ENCODE results near the gene DGKD.

DGKD gene

DNA sequence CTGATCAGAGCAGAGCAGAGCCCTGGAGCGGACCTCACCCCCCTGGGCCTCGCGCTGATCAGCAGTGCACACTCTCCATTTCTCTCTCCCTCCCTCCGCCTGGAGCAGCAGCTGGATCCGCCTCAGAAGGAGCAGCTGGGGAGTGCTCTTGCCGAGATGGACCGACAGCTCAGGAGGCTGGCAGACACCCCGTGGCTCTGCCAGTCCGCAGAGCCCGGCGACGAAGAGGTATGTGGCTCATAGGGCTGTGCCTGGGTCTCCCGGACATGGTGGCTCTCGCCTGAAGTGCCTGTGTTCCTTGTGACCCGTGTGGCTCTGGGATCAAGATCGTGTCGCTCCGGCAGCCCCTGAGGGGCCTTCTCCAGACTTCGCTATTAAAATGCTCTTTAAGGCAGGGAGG, 109.8 kb downstream of the DGKD start:
- DNase-seq: no peak

DNA sequence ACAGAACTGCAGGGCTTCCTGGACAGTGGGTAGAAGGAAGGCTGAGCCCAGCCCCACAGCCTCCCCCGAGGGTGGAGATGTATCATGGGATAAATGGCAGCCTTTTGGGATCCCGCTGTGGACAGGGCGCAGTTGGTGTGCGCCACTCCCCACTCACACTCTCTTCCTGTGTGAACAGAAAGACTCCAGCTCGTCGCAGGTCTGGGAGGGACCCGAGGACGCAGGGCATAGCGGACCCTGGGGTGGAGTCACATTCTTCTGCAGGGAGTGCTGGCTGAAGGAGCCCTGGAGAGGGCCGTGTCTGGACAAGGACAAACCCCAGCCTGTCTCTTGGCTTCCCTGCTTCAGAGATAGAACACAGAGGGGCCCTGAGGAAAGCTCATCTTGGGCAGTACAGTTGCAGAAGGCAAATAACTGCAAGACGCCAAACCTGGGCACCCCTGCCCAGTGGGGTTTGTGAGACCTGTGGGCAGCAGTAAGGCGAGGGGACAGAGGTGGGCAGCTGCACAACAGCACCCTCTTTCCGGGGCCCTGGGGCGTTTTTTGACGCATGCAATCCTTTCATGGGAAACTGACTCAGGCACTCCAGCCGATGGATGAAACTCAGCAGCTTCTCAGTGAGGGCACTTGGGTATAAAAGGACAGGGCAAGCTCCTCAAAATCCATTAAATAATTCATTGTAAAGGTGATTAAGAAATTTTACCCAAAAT, 110.4 kb downstream of the DGKD start:
- no peak for DNase-seq

DNA sequence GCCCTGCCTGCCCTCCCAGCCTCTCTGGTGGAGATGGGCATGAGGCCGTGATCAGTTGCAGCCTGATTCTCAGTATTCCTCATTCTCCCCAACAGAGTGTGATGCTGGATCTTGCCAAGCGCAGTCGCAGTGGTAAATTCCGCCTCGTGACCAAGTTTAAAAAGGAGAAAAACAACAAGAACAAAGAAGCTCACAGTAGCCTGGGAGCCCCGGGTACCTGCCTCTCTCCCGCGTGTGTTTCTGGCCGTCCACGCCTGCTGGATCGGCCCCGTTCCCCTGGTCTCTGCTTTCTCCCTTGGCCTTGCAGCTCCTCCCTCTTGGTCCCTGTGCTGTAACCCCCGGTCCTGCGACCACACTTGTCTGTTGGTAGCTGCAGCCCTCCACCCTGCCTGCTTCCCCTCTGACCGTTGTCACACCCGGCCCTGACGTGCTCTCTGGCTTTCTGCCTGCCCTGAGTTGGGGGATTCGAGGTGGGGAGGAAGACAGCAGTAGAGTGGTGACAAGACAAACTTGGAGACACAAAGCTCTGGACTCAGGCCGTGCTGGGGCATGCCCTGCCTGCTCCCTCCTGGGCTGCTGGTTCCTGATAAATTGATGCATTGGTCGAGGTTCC, 112.8 kb downstream of the DGKD start:
- DNase-seq: no peak

DNA sequence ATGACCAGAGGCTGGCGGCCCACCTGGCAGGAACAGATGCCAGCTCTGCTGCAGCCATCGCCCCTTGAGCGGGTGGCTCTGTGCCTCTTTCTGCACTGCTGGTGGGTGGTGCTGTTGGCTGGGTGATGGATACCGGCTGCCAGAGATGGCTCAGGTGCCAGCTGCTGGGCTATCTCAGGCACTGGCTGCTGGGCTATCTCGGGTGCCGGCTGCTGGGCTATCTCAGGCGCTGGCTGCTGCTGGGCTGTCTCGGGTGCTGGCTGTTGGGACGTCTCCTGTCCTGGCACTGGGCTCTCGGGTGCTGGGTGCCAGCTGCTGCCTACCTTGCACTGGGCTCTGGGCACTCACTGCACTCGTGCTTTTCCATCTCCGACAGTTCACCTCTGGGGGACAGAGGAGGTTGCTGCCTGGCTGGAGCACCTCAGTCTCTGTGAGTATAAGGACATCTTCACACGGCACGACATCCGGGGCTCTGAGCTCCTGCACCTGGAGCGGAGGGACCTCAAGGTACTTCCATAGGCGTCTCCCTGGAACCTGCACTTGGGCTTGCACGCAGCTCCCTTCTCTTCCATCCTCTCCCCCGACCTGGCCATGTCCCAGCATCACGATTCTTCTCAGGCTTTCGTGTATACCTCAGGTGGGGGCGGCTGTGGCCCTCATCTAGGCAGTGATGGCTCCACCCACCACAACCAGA, 113.9 kb downstream of the DGKD start:
- DNase-seq: no peak

DNA sequence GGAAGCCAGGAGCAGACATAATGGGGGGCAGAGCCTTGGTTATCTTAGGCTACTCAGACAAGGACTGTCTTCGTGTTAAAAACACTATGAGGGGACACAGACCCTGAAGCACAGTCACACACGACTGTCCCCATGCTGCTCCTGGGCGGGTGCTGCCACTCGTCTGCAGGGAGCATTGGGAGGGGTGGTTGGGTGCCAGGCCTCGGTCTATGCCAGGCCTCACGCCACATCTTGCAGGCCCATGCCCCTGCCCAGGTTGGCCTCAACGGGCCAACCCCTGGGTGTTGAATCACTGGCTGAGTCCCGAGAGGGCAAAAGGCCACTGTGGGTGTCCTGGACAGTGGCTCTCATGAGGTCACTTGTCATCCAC, 114.4 kb downstream of the DGKD start:
- DNase-seq: no peak

DNA sequence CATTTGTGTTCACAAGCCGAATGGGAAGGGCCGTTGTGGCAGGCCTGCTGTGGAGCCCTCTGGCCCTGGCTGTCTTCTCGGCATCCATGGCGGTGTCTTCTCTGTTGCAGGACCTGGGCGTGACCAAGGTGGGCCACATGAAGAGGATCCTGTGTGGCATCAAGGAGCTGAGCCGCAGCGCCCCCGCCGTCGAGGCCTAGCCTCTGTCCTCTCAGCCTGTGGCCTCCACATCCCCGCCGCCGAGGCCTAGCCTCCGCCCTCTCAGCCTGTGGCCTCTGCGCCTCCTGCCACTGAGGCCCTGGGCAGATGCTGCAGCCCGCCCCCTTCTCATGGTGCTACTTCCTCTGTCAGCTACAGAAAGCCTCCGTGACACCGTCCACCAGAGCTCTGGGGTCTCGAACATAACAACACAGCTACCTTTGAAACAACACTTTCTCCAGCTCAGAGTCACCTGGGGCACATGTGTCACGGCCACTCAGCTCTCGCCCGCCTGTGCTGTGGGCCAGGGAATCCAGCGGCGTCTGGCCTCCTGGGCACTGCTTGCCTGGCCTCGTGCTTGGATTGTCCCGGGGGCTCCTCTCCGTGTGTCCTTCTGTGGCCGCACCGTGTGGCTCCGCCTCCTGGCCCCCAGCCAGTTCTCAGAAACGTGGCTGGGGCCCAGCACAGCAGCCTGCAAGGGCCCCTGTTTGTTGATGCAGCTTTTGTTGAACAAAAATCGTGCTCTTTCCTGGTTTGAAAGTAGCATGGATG, 115.1 kb downstream of the DGKD start:
- DNase-seq: no peak

DNA sequence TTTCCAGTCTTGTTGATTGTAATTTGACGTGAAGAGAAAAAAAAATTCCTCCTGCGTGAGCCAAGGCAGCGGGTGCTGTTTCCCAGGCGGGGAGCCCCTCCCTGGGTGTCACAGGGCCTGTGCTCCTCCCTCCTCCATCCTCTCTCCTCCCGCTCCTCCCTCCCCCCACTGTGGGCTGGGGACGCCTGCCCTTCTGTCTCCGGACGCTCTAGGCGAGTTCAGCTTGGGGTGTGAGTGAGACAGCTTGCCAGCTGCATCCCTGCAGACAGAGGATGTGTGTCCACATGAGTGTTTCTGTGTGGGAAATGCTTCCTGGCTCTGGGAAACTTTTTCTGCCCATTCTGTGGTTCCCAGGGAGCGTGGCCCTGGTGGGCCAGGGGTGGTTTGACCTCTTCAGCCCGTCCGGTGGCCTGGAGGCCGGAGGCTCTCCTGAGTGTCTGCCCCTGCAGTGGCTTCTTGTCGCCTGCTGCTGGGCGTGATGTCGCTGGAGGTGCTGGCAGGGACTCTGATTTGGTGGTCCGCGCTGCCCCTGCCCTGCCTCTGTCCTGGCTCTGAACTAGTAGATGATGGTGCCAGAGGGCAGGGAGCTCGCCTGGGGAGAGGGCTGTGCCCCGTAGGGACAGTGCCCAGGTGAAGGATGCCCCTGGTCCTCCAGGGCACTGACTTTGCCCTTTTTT, 115.9 kb downstream of the DGKD start:
- no peak for DNase-seq

DNA sequence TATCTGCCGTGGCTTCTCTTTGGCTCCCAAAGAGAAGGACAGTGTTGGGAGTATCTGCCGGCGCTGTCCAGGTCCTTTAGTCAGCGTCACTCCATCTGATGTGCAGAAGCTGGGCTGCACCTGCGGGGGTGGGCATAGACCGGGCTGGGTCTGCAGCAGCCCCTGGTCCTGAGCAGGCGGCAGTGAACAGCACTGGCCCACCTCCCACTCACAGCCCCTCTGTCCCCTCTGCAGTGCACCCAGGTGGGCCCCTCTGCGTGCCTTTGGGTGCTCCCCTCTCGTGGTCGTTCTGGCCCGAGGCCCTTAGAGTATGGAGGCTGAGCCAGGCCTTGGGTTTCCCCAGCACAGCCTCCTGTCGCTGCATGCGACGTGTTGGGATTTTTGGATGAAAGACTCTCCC, 116.5 kb downstream of the DGKD start:
- no peak for DNase-seq

DNA sequence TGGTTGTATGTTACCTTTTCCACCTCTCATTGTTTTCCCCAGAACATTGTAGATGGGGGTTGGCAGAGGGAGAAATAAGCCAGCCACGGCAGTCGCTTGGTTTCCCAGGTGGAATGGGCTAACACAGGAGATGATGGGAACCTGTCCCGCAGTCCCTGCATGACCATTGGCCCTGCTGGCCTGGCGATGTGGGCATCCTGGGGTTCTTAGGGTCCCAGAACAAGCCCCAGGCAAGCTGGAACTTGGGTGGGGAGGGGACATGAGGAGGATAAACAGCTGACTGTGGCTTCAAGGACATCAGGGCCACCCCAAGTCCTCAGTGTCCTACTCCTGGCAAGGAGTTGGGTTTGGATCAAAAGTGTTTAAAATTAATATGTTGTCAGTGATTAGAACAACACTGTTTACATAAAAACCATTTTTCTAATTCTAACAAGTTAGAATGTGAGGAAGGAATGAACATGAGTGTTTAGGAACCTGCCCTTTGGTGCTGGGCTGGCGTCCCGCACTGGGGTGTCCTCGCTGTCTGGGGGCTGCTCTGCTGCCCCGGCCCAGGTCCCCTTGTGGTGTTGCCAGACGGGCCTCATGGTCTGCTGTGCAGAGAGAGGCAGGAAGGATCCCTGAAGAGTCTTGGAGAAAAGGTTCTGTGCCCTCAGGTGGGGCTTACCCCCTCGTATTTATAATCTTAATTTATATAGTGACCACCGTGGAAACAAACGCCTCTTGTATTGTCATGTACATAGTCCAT, 117.2 kb downstream of the DGKD start:
- DNase-seq: no peak

DNA sequence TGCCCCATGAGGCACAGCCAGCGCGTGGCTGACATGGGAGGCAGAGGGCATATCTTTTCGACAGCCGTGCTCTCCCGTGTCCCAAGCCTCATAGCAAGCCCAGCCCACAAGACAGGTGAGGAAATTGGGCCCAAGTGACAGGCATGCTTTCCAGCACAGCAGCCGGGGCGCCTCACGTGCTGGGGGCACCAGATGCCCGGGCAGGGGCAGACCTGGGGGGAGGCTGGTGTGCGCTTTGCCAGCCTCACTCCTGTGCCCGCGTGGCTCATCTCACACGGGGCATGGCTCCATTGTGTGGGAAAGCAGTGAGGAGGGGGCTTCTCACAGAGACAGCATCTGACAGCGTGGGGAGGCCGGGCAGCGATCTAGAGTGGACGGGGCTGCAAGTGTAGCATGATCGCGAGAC, 119.1 kb downstream of the DGKD start:
- DNase-seq: no peak

DNA sequence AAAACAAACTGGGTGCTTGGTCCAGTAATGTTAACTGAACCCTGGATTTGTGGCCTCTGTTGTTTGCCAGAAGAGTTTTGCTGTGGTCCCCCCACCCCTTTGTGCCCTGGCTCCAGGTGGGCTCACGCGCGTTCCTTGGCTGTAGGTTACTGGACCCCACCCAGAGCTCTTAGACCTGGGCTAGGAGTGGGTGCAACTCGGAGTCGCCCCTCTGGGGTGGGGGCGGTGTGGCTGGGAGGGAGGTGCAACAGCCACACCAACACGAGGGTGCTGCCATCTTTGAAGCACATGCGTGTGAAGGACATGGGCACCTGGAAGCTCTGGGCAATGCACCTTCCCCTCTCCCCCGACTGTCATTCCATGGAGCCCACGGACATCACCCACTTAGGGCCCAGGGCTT, 119.6 kb downstream of the DGKD start:
- no peak for DNase-seq

DNA sequence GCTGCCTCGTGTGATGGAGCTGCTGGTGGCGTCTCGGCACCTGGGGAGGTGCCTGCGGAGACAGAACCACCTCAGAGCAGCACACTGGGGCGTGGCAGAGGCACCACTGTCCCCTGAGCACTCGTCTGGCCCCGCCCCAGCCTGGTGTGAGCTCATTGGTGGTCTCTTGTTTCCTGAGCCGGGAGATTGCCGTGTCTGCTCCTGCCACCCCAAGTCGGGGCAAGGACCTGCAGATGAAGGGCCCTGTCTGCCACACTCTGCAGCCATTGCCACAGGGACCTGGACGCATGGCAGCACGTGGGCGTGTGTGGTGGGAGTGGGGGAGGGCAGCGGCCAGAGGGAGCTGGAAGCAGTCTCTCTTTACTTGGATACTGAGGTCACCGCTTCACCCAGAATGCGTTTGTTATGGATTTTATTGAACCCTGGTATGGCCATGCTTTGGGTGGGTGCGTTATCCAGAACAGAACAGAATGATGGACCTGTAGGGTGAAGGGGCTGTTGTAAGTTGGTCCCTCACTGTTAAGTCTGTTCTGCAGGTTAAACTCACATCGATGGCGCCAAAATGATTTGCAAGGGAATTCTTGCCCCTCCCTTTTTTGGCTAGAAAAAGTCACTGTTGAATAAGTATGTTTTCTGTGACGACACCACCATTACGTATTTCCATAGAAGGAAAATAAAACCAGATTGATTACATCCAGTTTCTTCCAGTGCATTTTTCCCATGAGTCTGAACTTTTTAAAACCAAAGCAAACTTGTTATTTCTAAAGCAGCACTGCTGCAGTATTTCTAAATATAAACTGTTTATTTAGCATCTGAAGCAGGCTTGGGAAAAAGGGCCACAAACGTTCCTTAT, 120.2 kb downstream of the DGKD start:
- DNase-seq: no peak

DNA sequence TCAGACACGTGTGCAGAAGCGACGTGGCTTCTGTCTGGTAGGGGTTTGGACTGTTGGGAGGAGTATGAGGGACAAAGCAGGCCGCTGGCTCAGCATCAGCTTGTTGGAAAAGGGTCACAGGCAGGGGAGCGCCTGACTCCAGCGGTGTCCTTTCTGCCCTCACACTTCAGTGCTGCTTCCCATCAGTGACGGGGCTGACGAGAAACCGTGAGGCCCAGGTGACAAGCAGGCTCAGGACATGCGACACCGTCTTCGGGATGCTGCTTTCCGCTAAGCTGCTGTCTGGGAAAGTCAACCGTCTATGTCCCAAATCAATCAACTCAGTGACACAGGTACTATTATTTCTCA, 121.7 kb downstream of the DGKD start:
- no peak for DNase-seq

DNA sequence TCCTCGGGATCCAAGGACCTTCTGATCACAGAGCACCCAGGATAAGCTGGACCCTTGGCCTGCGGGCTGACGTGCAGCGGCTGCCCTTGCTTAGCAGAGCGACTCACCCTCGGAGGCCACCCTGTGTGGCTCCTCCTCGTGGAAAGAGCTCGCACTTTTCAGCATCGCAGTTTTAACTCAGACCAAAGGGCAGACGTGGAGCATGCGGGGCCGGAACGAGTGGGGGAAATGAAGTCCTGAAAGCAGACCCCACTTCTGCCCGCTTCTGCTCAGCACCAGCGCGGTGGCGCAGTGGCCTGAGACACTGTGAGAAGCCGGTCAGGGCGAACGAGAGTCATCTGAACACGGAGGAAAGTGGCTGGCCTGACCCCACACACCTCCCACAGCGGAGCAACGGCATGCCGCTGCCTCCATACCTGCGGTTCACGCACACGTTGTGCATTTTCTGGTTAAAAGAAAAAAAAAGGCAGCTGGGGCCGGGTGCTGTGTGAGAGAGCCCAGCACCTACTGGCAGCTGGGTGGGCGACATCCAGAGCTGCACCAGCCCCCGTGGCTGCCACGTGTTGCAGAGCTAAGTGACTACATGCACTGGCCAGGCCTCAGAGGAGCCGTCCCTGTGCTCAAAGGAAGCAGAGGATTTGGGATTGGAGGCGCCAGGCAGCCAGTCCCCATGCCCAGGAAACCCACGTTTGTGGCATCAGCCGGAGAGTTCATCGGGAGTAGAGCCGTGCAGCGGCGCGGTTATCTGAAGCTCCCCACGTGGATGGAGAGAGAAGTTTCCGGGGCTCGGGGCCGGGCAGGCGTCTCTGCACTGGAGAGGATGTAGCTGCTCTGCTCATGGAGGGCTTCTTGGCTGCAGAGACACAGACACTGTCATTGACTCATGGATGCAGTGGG, 122.6 kb downstream of the DGKD start:
- DNase-seq: no peak

DNA sequence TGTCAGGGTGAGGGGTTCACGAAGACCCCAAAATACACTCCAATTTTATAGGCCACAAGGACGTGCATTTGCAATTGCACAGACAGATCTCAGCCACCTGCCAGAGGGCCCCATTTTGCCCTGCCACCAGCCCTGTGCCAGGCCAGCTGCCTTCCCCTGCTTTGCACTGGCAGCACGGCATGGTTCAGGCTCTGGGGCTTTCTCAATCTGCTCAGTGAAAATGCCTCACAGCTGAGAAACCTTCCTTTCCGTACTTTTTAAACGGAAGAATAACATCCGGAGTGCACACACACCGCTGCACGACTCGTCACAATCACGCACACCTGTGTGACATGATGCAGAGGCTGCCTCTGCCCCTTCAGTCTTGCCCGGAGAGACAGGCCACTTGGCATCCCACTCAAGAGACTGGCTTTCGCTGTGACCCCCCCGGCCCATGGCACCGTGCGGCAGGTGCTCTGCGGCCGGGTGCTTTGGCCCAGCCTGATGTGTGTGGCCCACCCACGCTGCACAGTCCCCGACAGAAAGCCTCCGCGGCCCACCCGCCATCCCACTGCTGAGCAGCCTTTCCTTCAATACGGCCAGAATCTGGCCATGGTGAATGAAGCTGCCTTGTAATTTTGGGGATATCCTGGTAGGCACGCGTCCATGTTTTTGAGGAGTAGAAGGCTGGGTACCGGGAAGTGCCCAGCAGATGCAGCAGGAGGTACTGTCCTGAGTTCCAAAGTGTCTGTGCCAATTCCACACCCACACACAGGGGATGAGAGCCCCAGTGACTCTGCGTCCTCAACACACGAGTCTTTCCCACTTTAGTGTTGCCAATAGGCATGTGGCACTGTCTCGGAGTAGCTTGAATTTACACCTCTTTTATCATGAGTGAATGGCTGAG, 123.5 kb downstream of the DGKD start:
- no peak for DNase-seq

DNA sequence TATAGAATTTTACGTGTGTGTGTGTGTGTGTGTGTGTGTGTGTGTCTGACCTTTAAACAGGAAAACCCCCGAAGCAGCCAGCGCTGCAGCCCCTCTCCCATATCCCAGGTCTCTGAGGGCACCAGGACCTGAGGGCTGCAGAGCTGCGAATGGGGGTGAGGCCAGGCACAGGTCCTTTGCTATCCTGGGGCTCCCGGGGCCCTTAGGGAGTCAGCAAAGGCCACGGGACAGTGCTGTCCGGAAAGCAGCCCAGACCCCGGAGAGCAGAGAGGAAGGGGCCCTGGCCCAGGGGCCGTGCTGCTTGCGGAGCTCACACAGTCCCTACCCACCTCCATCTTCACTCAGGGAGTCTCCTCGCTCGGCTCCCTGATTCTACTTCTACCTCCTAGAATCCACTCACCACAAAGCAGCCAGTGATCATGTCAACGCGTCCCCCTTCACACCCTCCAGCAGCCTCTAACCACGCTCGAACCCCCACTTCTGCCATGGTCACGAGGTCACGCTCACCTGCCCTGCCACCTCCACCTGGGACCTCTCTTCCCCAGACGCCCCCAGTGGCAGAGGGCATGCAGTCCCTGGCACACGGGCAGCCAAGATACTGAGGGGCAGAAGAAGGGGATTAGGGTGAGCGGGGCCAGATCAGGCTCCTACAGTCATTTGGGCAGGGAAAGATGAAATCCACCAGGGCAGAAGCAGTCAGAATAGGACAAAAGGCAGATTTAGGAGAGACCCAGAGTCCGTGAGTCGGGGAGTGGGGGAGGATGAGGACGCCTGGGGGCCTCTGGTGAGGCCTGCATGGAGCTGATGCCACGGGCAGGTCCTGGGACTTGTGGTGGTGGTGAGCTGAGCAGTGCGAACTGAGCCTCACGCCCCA, 125.6 kb downstream of the DGKD start:
- DNase-seq: no peak

DNA sequence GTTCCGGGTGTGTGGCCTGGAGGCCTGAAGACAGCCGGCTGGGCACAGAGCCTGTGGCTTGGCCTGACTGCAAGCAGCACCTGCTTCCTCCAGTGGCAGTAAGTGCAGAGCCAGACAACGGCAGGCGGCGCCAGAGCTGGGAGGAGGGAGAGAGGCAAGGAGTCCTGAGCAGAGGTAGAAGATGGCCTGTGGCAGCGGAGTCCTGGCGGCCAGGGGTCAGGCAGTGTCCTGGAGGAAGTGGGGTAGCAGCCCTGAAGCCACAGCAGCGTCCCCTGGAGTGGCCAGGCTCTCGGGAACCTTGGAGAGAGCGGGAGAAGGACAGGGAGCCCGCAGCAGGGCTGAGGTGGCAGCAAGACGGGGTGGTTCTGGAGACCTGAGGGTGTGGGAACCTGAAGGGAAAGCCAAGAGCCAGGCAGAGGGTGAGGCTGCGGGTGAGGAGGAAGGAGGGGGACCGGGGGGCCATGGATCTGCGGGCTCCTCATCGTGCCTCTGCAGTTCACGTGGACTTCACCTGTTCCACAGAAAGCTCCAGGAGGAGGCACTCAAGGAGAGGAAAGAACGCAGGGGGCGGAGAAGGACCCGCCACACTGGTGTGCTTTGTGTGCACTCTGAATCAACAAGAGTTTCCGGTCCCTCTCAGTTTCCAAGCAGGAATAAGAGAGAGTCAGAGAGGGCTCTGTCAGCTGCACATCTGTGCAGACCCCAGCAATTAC, 126.4 kb downstream of the DGKD start:
- DNase-seq: no peak
